Measurements from ENCODE around the gene ATR.

ATR gene

DNA sequence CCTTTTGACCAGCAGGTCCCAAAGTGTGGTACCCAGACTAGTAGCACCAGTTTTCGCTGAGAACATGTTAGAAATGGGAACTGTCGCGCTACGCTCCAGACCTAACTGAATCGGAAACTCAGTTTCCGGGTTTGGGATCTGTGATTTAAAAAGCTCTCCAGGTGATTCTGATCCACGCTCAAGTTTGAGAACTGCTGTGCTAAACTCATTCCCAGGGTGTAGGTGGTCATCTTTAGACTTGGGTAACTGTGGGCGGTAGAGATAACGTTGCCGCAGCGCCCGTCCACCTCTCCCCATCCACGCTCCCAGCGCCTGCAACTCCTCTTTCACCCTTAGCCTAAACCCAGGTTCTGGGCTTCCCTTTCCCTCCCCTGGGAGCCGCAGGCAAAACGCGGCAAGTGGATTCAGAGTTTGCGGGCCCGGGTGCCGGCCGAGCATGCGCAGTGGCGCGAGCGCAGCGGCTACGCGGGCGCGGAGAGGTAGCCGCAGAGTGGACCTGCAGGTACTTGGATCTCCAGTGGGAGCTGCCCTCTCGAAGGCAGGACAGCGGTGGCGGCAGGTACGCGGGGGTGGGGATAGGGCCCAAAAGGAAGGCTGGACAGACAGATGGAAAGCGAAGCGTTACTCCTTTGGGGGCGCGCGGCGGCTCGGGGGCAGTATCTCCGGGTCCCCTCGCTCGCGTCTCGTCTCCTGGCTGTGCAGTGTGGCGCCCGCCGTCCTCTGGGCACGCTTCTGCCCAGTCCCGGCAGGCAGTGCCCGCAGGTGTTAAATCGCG is 17.6 kb upstream of the ATR start, which contains the start of gene PLS1 (continued):
- peak; percentile 82 for TF ChIP-seq ZFHX2 (tag by site-specific recombination; conservative IDR thresholded peaks at IDR 0.05)
- peak; percentile 48; the same call in 1 of the 2 replicates for TF ChIP-seq ZNF391 (tag by site-specific recombination; IDR thresholded peaks at IDR 0.05; ENCODE audit: borderline replicate concordance, low read depth)
- TF ChIP-seq ZNF211 (tag by site-specific recombination; IDR thresholded peaks at IDR 0.05; ENCODE audit: low read depth), result no peak
- peak; percentile 95 for TF ChIP-seq ZBTB17 (tag by site-specific recombination; IDR thresholded peaks at IDR 0.05)
- peak; percentile 72; the same call in 1 of the 2 replicates for TF ChIP-seq SP7 (tag by site-specific recombination; IDR thresholded peaks at IDR 0.05)
- TF ChIP-seq KLF9 (tag by site-specific recombination; IDR thresholded peaks at IDR 0.05; ENCODE audit: low read depth), result no peak
- no peak for TF ChIP-seq ZSCAN16 (tag by site-specific recombination; IDR thresholded peaks at IDR 0.05)
- TF ChIP-seq, protein P1, sequence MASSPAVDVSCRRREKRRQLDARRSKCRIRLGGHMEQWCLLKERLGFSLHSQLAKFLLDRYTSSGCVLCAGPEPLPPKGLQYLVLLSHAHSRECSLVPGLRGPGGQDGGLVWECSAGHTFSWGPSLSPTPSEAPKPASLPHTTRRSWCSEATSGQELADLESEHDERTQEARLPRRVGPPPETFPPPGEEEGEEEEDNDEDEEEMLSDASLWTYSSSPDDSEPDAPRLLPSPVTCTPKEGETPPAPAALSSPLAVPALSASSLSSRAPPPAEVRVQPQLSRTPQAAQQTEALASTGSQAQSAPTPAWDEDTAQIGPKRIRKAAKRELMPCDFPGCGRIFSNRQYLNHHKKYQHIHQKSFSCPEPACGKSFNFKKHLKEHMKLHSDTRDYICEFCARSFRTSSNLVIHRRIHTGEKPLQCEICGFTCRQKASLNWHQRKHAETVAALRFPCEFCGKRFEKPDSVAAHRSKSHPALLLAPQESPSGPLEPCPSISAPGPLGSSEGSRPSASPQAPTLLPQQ (tag by site-specific recombination; IDR thresholded peaks at IDR 0.05), result 0 out of 2 replicates have a peak, but pooled peaks have one; percentile 28
- 0 out of 2 replicates have a peak, but pooled peaks have one; percentile 25 for TF ChIP-seq ZNF10 (tag by site-specific recombination; IDR thresholded peaks at IDR 0.05)
- TF ChIP-seq, protein P2, sequence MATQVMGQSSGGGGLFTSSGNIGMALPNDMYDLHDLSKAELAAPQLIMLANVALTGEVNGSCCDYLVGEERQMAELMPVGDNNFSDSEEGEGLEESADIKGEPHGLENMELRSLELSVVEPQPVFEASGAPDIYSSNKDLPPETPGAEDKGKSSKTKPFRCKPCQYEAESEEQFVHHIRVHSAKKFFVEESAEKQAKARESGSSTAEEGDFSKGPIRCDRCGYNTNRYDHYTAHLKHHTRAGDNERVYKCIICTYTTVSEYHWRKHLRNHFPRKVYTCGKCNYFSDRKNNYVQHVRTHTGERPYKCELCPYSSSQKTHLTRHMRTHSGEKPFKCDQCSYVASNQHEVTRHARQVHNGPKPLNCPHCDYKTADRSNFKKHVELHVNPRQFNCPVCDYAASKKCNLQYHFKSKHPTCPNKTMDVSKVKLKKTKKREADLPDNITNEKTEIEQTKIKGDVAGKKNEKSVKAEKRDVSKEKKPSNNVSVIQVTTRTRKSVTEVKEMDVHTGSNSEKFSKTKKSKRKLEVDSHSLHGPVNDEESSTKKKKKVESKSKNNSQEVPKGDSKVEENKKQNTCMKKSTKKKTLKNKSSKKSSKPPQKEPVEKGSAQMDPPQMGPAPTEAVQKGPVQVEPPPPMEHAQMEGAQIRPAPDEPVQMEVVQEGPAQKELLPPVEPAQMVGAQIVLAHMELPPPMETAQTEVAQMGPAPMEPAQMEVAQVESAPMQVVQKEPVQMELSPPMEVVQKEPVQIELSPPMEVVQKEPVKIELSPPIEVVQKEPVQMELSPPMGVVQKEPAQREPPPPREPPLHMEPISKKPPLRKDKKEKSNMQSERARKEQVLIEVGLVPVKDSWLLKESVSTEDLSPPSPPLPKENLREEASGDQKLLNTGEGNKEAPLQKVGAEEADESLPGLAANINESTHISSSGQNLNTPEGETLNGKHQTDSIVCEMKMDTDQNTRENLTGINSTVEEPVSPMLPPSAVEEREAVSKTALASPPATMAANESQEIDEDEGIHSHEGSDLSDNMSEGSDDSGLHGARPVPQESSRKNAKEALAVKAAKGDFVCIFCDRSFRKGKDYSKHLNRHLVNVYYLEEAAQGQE (tag by site-specific recombination; IDR thresholded peaks at IDR 0.05), result peak; percentile 38; the same call in 1 of the 2 replicates
- peak; percentile 98 for TF ChIP-seq PRDM10 (tag by site-specific recombination; IDR thresholded peaks at IDR 0.05)
- peak; percentile 92 for TF ChIP-seq ZNF423 (tag by site-specific recombination; IDR thresholded peaks at IDR 0.05)
- TF ChIP-seq ATF2 (tag by site-specific recombination; IDR thresholded peaks at IDR 0.05; ENCODE audit: low read depth), result no peak
- TF ChIP-seq ZNF660 (tag by site-specific recombination; IDR thresholded peaks at IDR 0.05), result peak; percentile 66; the same call in 1 of the 2 replicates
- TF ChIP-seq ZNF449 (tag by site-specific recombination; IDR thresholded peaks at IDR 0.05), result 0 out of 2 replicates have a peak, but pooled peaks have one; percentile 11
- TF ChIP-seq ZSCAN5A (tag by site-specific recombination; IDR thresholded peaks at IDR 0.05), result no peak
- TF ChIP-seq ZXDB (tag by site-specific recombination; IDR thresholded peaks at IDR 0.05), result peak; percentile 76
- TF ChIP-seq ZNF843 (tag by site-specific recombination; IDR thresholded peaks at IDR 0.05), result peak; percentile 54; the same call in 1 of the 2 replicates
- no peak for TF ChIP-seq ZNF560 (tag by site-specific recombination; IDR thresholded peaks at IDR 0.05; ENCODE audit: borderline replicate concordance)
- TF ChIP-seq ZNF600 (tag by site-specific recombination; IDR thresholded peaks at IDR 0.05), result peak; percentile 60; the same call in 1 of the 2 replicates
- TF ChIP-seq ZIC2 (tag by site-specific recombination; IDR thresholded peaks at IDR 0.05), result peak; percentile 21; the same call in 1 of the 2 replicates

All from HEK293 (cell line).